CD4-positive, alpha-beta T cell treated with Interleukin-21 for 1 hour (primary cell): ENCODE measurements around the gene PSIP1.
"Not testable (repeated sequence)": the region's sequence is repeated elsewhere in the genome, so short reads cannot be mapped to it uniquely, and the experiment has no call there.

Source experiments
- DNase-seq: peaks from one replicate; pipeline ENCODE4 v3.0.0-alpha.2; 2020

PSIP1 gene

GRCh38 chr9:15510789-15511575 is at the start of gene PSIP1:
Gene PSIP1 (minus strand): TSS chr9:15510970. CDS start chr9:15510188, 782 bp downstream.
- peak; percentile 89 for DNase-seq

- no peak for DNase-seq
Observed at GRCh38 chr9:15553528-15553898, 42.7 kb upstream of the PSIP1 start.

- peak; percentile 87 for DNase-seq
Observed at GRCh38 chr9:15552636-15553527, 42.1 kb upstream of the PSIP1 start, which contains the start of gene CCDC171. Gene CCDC171 (plus strand): TSS chr9:15553043. CDS start chr9:15564089, 11,046 bp downstream.

- DNase-seq = no peak
Observed at GRCh38 chr9:15549611-15550010, 38.8 kb upstream of the PSIP1 start.

GRCh38 chr9:15543047-15543813 is 32.5 kb upstream of the PSIP1 start:
- no peak for DNase-seq

GRCh38 chr9:15542624-15543023 is 31.9 kb upstream of the PSIP1 start:
- no peak for DNase-seq

GRCh38 chr9:15541872-15542271 is 31.1 kb upstream of the PSIP1 start:
- no peak for DNase-seq

- DNase-seq = no peak
Observed at GRCh38 chr9:15531380-15531779, 20.6 kb upstream of the PSIP1 start.

- no peak for DNase-seq
Observed at GRCh38 chr9:15529566-15530324, 19.0 kb upstream of the PSIP1 start.

- not testable (repeated sequence) for DNase-seq
Observed at GRCh38 chr9:15527035-15527434, 16.3 kb upstream of the PSIP1 start.

- DNase-seq = no peak
Observed at GRCh38 chr9:15525958-15526357, 15.2 kb upstream of the PSIP1 start.

GRCh38 chr9:15524845-15525455 is 14.2 kb upstream of the PSIP1 start:
- no peak for DNase-seq

- DNase-seq = no peak
Observed at GRCh38 chr9:15522130-15522755, 11.5 kb upstream of the PSIP1 start.

- no peak for DNase-seq
Observed at GRCh38 chr9:15521254-15521653, 10.5 kb upstream of the PSIP1 start.

- no peak for DNase-seq
Observed at GRCh38 chr9:15519831-15520230, 9.1 kb upstream of the PSIP1 start.

- no peak for DNase-seq
Observed at GRCh38 chr9:15513335-15513734, 2.6 kb upstream of the PSIP1 start.

GRCh38 chr9:15512889-15513288 is 2.1 kb upstream of the PSIP1 start:
- no peak for DNase-seq

GRCh38 chr9:15512204-15512603 is 1.4 kb upstream of the PSIP1 start:
- no peak for DNase-seq

- DNase-seq = peak; percentile 73
Observed at GRCh38 chr9:15509931-15510788, 610 bp downstream of the PSIP1 start.

GRCh38 chr9:15505921-15506320 is 4.8 kb downstream of the PSIP1 start:
- DNase-seq = no peak
